Activated T-cell treated with anti-CD3 and anti-CD28 coated beads, Interleukin-2, amount 50 U/mL, for 24 hours (primary cell): ENCODE results near the gene PTH2.

Experiments used
- DNase-seq: peaks from one replicate; pipeline ENCODE4 v3.0.0-alpha.2; 2020
- H3K27ac Mint-ChIP-seq: 2 replicates; pipeline ENCODE4 v1.8.0; 2020; ENCODE audit warnings: mild to moderate bottlenecking, mixed read lengths
- H3K27me3 Mint-ChIP-seq: 2 replicates; pipeline ENCODE4 v1.8.0; 2020; ENCODE audit warnings: mixed read lengths
- H3K36me3 Mint-ChIP-seq: 2 replicates; pipeline ENCODE4 v1.8.0; 2020; ENCODE audit warnings: low read depth, mixed read lengths
- H3K4me1 Mint-ChIP-seq: 2 replicates; pipeline ENCODE4 v1.8.0; 2020; ENCODE audit warnings: low read depth, mixed read lengths
- H3K4me3 Mint-ChIP-seq: 2 replicates; pipeline ENCODE4 v1.8.0; 2020; ENCODE audit warnings: mild to moderate bottlenecking, moderate library complexity, mixed read lengths
- H3K9me3 Mint-ChIP-seq: 2 replicates; pipeline ENCODE4 v1.8.0; 2020; ENCODE audit warnings: mixed read lengths

The PTH2 gene

GRCh38 chr19:49441210-49441959, 18.1 kb upstream of the PTH2 start, which contains the start of gene SLC17A7:
SLC17A7 (minus strand) TSS chr19:49441527; CDS start chr19:49441379, 148 bp downstream.
- Mint-ChIP-seq H3K4me3 (peak within 1 kb of the TSS; percentile 79), H3K9me3 (no peaks in the 10 kb centered on the region), H3K27ac (no peak within 1 kb of the TSS), H3K36me3 (peaks cover 6% of the 10 kb centered on the region), H3K27me3 (peaks cover 60% of the 10 kb centered on the region), H3K4me1 (peaks cover 31% of the 10 kb centered on the region)
- DNase-seq: peak; percentile 65

DNA sequence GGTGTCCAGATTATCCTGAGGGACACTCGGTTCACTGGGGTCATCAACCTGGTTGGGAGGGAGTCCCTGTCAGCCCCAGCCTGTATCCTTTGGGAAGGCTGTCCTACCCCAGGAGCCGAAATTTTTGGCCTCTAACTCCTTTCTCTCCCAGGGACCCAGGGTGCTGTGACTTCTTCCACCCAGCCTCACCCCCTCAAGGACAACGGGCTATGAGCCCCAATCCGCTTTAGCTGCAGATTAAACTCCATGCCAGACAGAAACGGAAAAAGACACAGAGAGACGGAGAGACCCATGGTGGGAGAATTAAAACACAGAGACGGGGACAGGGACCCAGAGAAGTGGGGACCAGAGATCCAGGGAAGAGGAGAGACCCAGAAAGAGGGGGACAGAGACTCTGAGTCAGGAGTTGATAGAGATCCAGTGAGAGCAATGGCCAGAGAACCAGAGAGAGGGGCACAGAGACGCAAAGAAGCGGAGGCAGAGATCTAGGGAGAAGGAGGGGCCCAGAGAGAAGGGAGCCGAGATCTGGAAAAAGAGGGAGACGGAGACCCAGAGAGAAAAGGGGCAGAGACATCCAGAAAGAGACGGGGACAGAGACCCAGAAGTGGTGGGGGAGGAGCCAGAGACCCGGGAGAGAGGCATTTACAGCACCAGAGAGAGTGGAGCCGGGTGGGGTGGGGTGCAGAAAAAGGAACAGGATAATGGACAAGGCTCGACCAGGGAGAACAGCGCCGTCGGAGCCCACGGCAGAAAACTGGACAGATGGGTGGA, 17.4 kb upstream of the PTH2 start:
- Mint-ChIP-seq H3K4me3 (no peak overlapping the region), H3K27ac (no peak overlapping the region), H3K36me3 (no peaks in the 10 kb centered on the region), H3K4me1 (peaks cover 37% of the 10 kb centered on the region), H3K9me3 (no peaks in the 10 kb centered on the region), H3K27me3 (peaks cover 68% of the 10 kb centered on the region)
- no peak for DNase-seq

GRCh38 chr19:49439836-49440235, 16.6 kb upstream of the PTH2 start:
- peaks cover 76% of the 10 kb centered on the region for H3K27me3 Mint-ChIP-seq
- no peak for DNase-seq
- peaks cover 34% of the 10 kb centered on the region for H3K4me1 Mint-ChIP-seq
- H3K27ac Mint-ChIP-seq: no peak overlapping the region
- no peak overlapping the region for H3K4me3 Mint-ChIP-seq
- no peaks in the 10 kb centered on the region for H3K36me3 Mint-ChIP-seq
- H3K9me3 Mint-ChIP-seq: no peaks in the 10 kb centered on the region

GRCh38 chr19:49438261-49438660, 15.0 kb upstream of the PTH2 start:
- Mint-ChIP-seq H3K36me3 (no peaks in the 10 kb centered on the region), H3K4me3 (no peak overlapping the region), H3K27me3 (peaks cover 91% of the 10 kb centered on the region), H3K27ac (no peak overlapping the region), H3K4me1 (peaks cover 30% of the 10 kb centered on the region), H3K9me3 (no peaks in the 10 kb centered on the region)
- no peak for DNase-seq

- Mint-ChIP-seq H3K27me3 (peaks cover 95% of the 10 kb centered on the region), H3K4me3 (no peak overlapping the region), H3K36me3 (no peaks in the 10 kb centered on the region), H3K27ac (no peak overlapping the region), H3K4me1 (peaks cover 32% of the 10 kb centered on the region), H3K9me3 (no peaks in the 10 kb centered on the region)
- DNase-seq: no peak
Measured at GRCh38 chr19:49437231-49437630, 14.0 kb upstream of the PTH2 start.

GRCh38 chr19:49436381-49437017, 13.3 kb upstream of the PTH2 start:
- H3K9me3 Mint-ChIP-seq: no peaks in the 10 kb centered on the region
- no peaks in the 10 kb centered on the region for H3K36me3 Mint-ChIP-seq
- H3K27ac Mint-ChIP-seq: no peak overlapping the region
- peak; percentile 73 for DNase-seq
- H3K4me1 Mint-ChIP-seq: peaks cover 28% of the 10 kb centered on the region
- no peak overlapping the region for H3K4me3 Mint-ChIP-seq
- H3K27me3 Mint-ChIP-seq: peaks cover 93% of the 10 kb centered on the region

GRCh38 chr19:49435670-49436069, 12.4 kb upstream of the PTH2 start:
- H3K4me3 Mint-ChIP-seq: no peak overlapping the region
- no peaks in the 10 kb centered on the region for H3K9me3 Mint-ChIP-seq
- no peak overlapping the region for H3K27ac Mint-ChIP-seq
- DNase-seq: no peak
- H3K4me1 Mint-ChIP-seq: peaks cover 25% of the 10 kb centered on the region
- no peaks in the 10 kb centered on the region for H3K36me3 Mint-ChIP-seq
- peaks cover 96% of the 10 kb centered on the region for H3K27me3 Mint-ChIP-seq

GRCh38 chr19:49434907-49435583, 11.8 kb upstream of the PTH2 start:
- DNase-seq: no peak
- Mint-ChIP-seq H3K4me3 (no peak overlapping the region), H3K27ac (no peak overlapping the region), H3K36me3 (no peaks in the 10 kb centered on the region), H3K4me1 (peaks cover 24% of the 10 kb centered on the region), H3K9me3 (no peaks in the 10 kb centered on the region), H3K27me3 (peaks cover 96% of the 10 kb centered on the region)

- peaks cover 31% of the 10 kb centered on the region for H3K4me1 Mint-ChIP-seq
- H3K27ac Mint-ChIP-seq: no peak overlapping the region
- peaks cover 96% of the 10 kb centered on the region for H3K27me3 Mint-ChIP-seq
- DNase-seq: no peak
- peak overlapping the region; percentile 6 for H3K4me3 Mint-ChIP-seq
- H3K36me3 Mint-ChIP-seq: no peaks in the 10 kb centered on the region
- H3K9me3 Mint-ChIP-seq: no peaks in the 10 kb centered on the region
Measured at GRCh38 chr19:49433240-49433901, 10.1 kb upstream of the PTH2 start.

DNA sequence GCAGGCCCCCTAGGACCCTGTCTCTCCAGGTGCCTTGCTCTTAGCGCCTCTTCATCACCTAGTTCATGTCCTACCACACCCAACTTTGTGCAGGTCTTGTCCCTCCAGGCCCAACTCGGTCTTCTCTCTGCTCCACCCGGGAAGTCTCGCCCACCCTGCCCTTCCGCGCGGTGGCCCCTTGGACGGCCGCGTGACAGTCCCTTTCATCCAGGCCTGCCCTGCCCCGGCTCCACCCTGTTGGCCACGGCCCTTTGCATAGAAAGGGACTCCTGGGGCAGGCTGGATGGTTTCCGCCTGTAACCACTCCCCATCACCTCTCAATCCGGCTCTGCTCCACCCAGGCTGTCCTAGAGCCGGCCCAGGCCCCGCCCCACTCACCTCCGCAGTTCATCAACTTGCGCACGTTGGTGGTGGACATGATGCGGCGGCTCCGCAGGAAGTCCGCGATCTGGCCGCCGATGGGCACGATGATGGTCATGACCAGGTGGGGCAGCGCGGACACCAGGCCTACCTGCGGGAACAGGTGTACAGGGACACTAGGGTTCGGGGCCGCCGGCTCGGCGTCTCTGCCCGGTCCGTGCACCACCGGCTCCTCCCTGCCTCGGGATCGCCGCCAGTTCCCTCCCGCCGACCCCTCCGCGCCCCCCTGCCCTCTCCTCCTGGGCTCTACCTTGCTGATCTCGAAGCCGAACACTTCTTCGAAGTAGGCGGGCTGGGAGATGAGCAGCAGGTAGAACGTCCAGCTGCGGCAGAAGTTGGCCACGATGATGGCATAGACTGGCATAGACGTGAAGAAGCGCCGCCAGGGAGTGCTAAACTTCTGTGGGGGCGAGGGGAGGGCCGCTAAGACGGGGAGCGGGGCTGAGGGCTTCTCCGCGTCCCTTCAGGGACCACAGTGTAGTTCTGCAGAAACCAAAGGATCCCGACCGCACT, 9.2 kb upstream of the PTH2 start:
- no peak overlapping the region for H3K4me3 Mint-ChIP-seq

DNA sequence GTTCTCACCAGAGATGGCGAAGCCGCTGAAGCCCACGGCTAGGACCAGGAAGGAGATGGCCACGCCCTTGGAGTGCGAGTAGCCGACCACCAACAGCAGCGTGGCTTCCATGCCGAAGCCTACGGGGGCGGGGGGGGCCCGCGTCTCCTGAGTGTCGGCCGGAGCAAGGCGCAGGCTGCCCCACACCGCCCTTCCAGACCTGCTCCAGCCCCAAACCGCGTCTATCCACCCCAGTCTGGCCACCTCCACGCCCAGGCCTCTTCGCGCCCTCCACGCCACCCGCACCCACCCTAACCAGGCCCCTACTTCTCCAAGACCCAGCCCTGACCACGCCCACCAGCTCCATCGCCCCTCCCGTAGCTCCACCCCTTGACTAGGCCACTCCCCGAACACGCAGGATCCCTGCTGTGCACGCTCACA, 8.1 kb upstream of the PTH2 start:
- Mint-ChIP-seq H3K9me3 (no peaks in the 10 kb centered on the region), H3K4me3 (no peak overlapping the region), H3K27ac (no peak overlapping the region), H3K27me3 (peaks cover 94% of the 10 kb centered on the region), H3K4me1 (peaks cover 40% of the 10 kb centered on the region), H3K36me3 (no peaks in the 10 kb centered on the region)
- no peak for DNase-seq

More for the DNA sequence above, 9.2 kb upstream of the PTH2 start:
- H3K9me3 Mint-ChIP-seq: no peaks in the 10 kb centered on the region
- no peak for DNase-seq
- no peaks in the 10 kb centered on the region for H3K36me3 Mint-ChIP-seq
- H3K27me3 Mint-ChIP-seq: peaks cover 94% of the 10 kb centered on the region
- no peak overlapping the region for H3K27ac Mint-ChIP-seq
- peaks cover 38% of the 10 kb centered on the region for H3K4me1 Mint-ChIP-seq

DNA sequence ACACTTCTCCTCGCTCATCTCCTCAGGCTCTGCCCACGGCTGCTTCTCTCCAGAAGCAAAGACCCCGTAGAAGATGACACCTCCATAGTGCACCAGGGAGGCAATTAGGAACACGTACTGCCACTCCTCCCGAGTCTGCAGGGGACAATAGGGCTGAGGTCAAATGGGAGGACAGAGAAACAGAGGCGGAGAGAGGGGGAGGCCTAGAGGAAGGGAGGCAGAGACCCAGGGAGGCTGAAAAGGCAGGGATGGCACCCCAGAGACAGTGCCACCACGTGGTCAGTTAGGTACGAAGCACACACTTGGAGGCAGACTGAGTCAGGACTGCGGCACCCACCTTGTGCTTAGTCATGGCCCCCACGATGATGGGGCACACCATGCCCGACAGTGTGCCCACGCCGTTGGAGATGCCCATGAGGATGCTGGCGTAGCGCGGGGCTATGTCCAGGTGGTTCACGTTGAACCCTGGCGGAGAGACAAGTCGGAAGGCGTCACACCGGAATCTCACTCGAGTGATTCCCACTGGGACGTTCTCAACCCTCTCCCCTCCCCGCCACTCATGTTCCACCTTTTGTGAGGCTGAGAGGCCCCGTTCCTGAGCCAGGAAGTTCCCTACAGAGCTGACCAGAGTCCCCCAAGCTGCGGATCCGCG, 7.6 kb upstream of the PTH2 start:
- DNase-seq: no peak
- Mint-ChIP-seq H3K4me1 (peaks cover 38% of the 10 kb centered on the region), H3K36me3 (no peaks in the 10 kb centered on the region), H3K4me3 (no peak overlapping the region), H3K9me3 (no peaks in the 10 kb centered on the region), H3K27ac (no peak overlapping the region), H3K27me3 (peaks cover 94% of the 10 kb centered on the region)

GRCh38 chr19:49430172-49430677, 7.0 kb upstream of the PTH2 start:
- peaks cover 38% of the 10 kb centered on the region for H3K4me1 Mint-ChIP-seq
- H3K9me3 Mint-ChIP-seq: no peaks in the 10 kb centered on the region

More at GRCh38 chr19:49430172-49430677, 7.0 kb upstream of the PTH2 start:
- no peak overlapping the region for H3K4me3 Mint-ChIP-seq
- no peaks in the 10 kb centered on the region for H3K36me3 Mint-ChIP-seq
- no peak for DNase-seq
- peaks cover 94% of the 10 kb centered on the region for H3K27me3 Mint-ChIP-seq
- no peak overlapping the region for H3K27ac Mint-ChIP-seq
